B cell (primary cell): ENCODE results near the gene ZNF184. TPM values are rescaled to one million over a fixed set of nuclear protein-coding genes. Genes with fewer than 3 reads are reported as not detected.

ENCODE experiments used
- ATAC-seq: fragments of 200-7000 bp; cut with Tn5 transposase; one replicate; pipeline ENCODE4 v1.10.0; 2021; ENCODE audit warnings: low read depth, mild to moderate bottlenecking, moderate number of reproducible peaks, moderate library complexity
- CTCF ChIA-PET: fragments of 350-600 bp; sonication (Branson Sonifier 250); formaldehyde crosslinking; loops from one replicate; lab custom pipeline; 2021; ENCODE audit warnings: antibody characterized with exemption, inconsistent platforms; lab: Charles Lee
- POLR2A ChIA-PET: fragments of 350-600 bp; sonication (Branson Sonifier 250); formaldehyde crosslinking; loops from one replicate; lab custom pipeline; 2021; ENCODE audit warnings: antibody characterized with exemption; lab: Charles Lee
- DNase-seq: peaks from one replicate; pipeline ENCODE4 v3.0.0; 2013
- H2AFZ ChIP-seq: 2 replicates; pipeline ENCODE4 v1.6.1; 2012; ENCODE audit warnings: mild to moderate bottlenecking, low read depth, low read length; ENCODE audit not compliant: insufficient read depth, poor library complexity, severe bottlenecking
- H3K27ac ChIP-seq, 2 donors: 1 replicate in 1 of 2; 2 replicates in 1 of 2; pipeline ENCODE4 v1.5.1; 2012 to 2013; ENCODE audit warnings: low read length in 2 of 2, mild to moderate bottlenecking in 2 of 2, moderate library complexity in 1 of 2
- H3K27me3 ChIP-seq, 4 experiments: fragments of 200-600 bp in 1 of 4; sonication (generic) in 1 of 4; replicated peaks in 1 of 4; 1 replicate in 2 of 4; 2 replicates in 2 of 4; pipeline versions ENCODE4 v1.6.1 to v1.7.0; 2013 to 2016; ENCODE audit warnings: low read length in 3 of 4, mild to moderate bottlenecking in 2 of 4, mixed read lengths in 1 of 4, moderate library complexity in 1 of 4; ENCODE audit not compliant: insufficient read depth in 4 of 4, control insufficient read depth in 3 of 4; ENCODE audit errors: control extremely low read depth in 1 of 4
- H3K36me3 ChIP-seq, 2 experiments: replicated peaks in 1 of 2; 1 replicate in 1 of 2; 2 replicates in 1 of 2; pipeline versions ENCODE4 v1.6.1 to v1.7.1; 2013; ENCODE audit warnings: low read length in 1 of 2; ENCODE audit not compliant: insufficient read depth in 2 of 2, control insufficient read depth in 1 of 2; ENCODE audit errors: control extremely low read depth in 1 of 2, extremely low read depth in 1 of 2
- H3K4me1 ChIP-seq, 2 donors: fragments of 200-600 bp in 1 of 2; sonication (generic) in 1 of 2; 1 replicate in 1 of 2; 2 replicates in 1 of 2; pipeline versions ENCODE4 v1.5.1 to v1.6.1; 2013 to 2017; ENCODE audit warnings: low read length in 2 of 2; ENCODE audit not compliant: control insufficient read depth in 2 of 2, insufficient read depth in 2 of 2
- H3K4me2 ChIP-seq: replicated peaks from 2 replicates; pipeline ENCODE3; 2012; ENCODE audit warnings: mild to moderate bottlenecking, low read depth, low read length; ENCODE audit not compliant: poor library complexity, severe bottlenecking
- H3K4me3 ChIP-seq, 5 experiments: fragments of 200-600 bp in 1 of 5; sonication (generic) in 1 of 5; 1 replicate in 3 of 5; 2 replicates in 2 of 5; pipeline versions ENCODE4 v1.5.1 to v1.7.0; 2011 to 2016; ENCODE audit warnings: low read length in 4 of 5, mild to moderate bottlenecking in 4 of 5, low read depth in 2 of 5, control low read depth in 1 of 5, moderate library complexity in 1 of 5; ENCODE audit not compliant: insufficient read depth in 1 of 5; ENCODE audit errors: control extremely low read depth in 1 of 5, extremely low read depth in 1 of 5
- H3K79me2 ChIP-seq: fragments of 200-600 bp; sonication (generic); one replicate; pipeline ENCODE4 v1.6.0; 2016; ENCODE audit warnings: low read length; ENCODE audit not compliant: control insufficient read depth, insufficient read depth
- H3K9ac ChIP-seq: fragments of 200-600 bp; sonication (generic); 2 replicates; pipeline ENCODE4 v1.6.1; 2017; ENCODE audit warnings: mild to moderate bottlenecking, low read length, moderate library complexity
- H3K9me3 ChIP-seq, 3 donors: one replicate each; pipeline versions ENCODE4 v1.6.1 to v1.7.1; 2013; ENCODE audit warnings: low read length in 2 of 3; ENCODE audit not compliant: control insufficient read depth in 2 of 3, insufficient read depth in 1 of 3; ENCODE audit errors: control extremely low read depth in 1 of 3
- H4K20me1 ChIP-seq: 2 replicates; pipeline ENCODE4 v1.6.0; 2012; ENCODE audit warnings: mild to moderate bottlenecking, low read length; ENCODE audit not compliant: insufficient read depth, control insufficient read depth, poor library complexity, severe bottlenecking
- H3K27ac Mint-ChIP-seq: one replicate; pipeline ENCODE4 v1.8.0; 2021; ENCODE audit warnings: mixed read lengths
- H3K27me3 Mint-ChIP-seq: one replicate; pipeline ENCODE4 v1.8.0; 2021; ENCODE audit warnings: mixed read lengths
- H3K4me1 Mint-ChIP-seq: one replicate; pipeline ENCODE4 v1.8.0; 2021; ENCODE audit warnings: mixed read lengths
- H3K4me3 Mint-ChIP-seq: one replicate; pipeline ENCODE4 v1.8.0; 2021; ENCODE audit warnings: mixed read lengths
- H3K9me3 Mint-ChIP-seq: one replicate; pipeline ENCODE4 v1.8.0; 2022; ENCODE audit warnings: mixed read lengths; ENCODE audit not compliant: insufficient read depth
- CTCF ChIP-seq: fragments of 200-600 bp; IDR thresholded peaks from one replicate; pipeline ENCODE4 v1.8.0; 2022; ENCODE audit warnings: antibody characterized with exemption, mild to moderate bottlenecking
- EZH2 ChIP-seq: IDR thresholded peaks from 2 replicates; pipeline ENCODE4 v1.6.1; 2012; ENCODE audit warnings: borderline replicate concordance, low read depth, mild to moderate bottlenecking, moderate library complexity, low read length; ENCODE audit not compliant: insufficient read depth, poor library complexity, severe bottlenecking
- WGBS: methylation state at CpG from one replicate; pipeline ENCODE4 v1.1.5; 2013; ENCODE audit warnings: missing lambda C conversion rate; ENCODE audit not compliant: insufficient coverage; 5-methylcytosine and 5-hydroxymethylcytosine counted together
- intact Hi-C: fragments of 100-400 bp; cut with micrococcal nuclease; formaldehyde crosslinking; loops from one replicate; pipeline ENCODE4 v1.10.0; 2022
- polyA plus RNA-seq: library from polyadenylated mRNA; depleted of rRNA; stranded (reverse); fragments of >200 nt; gene quantifications from 2 replicates; pipeline ENCODE4 v1.2.3, GENCODE V29; 2012
- total RNA-seq, 2 donors: library from RNA; stranded (reverse); fragments of 120-200 nt in 1 of 2; gene quantifications; 1 replicate in 1 of 2; 2 replicates in 1 of 2; pipeline versions ENCODE4 v1.2.3 to v1.2.4, GENCODE V29; 2013 to 2022

Gene ZNF184
- total and polyA plus RNA-seq, 2 donors (not counting 1 experiment from before 2014, with no cell fraction given), result 3.7 to 11.8 TPM

DNA sequence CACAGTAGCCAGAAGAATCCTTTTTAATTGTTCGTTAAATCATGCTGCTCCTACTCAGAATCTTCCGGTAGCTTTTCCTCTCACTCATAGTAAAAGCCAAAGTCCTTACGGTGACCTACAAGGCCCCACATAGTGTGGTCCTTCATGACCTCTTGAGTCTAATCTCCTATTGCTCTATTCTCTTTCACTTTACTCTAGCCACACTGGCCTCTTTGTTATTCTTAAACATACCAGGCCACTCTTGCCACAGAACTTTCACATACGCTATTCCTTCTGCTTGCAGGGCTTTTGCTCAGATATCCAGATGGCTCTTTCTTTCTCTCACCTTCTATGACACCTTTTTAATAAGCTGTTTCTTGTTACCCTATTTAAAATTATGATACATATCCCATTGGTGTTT is 58.6 kb downstream of the ZNF184 start:
- POLR2A ChIA-PET, result no interaction called here
- no peak overlapping the region for H3K27ac Mint-ChIP-seq
- H3K9me3 ChIP-seq, result peaks cover 0 to 10% (median 0%) of the 10 kb centered on the region in 3 donors
- no peaks in the 10 kb centered on the region for H3K4me1 Mint-ChIP-seq
- H3K27me3 Mint-ChIP-seq, result no peaks in the 10 kb centered on the region
- intact Hi-C loops, result no loop called here
- H3K9me3 Mint-ChIP-seq, result no peaks in the 10 kb centered on the region
- no peaks in the 10 kb centered on the region for H4K20me1 ChIP-seq
- no peak overlapping the region for H3K4me2 ChIP-seq
- no peak for TF ChIP-seq CTCF
- no peak for TF ChIP-seq EZH2
- CTCF ChIA-PET, result interaction anchor here (1.5 kb wide), 1 partner anchor 18 kb away, joined by 4 read pairs; no protein-coding TSS in a partner anchor
- H3K9ac ChIP-seq, result no peak overlapping the region
- no peak overlapping the region for H3K4me3 Mint-ChIP-seq
- no peak overlapping the region for H2AFZ ChIP-seq
- H3K27ac ChIP-seq, result no peak overlapping the region
- no peak for DNase-seq
- 98% methylated on average over 4 of the region's 4 CpGs for WGBS
- H3K79me2 ChIP-seq, result no peaks in the 10 kb centered on the region
- no peaks in the 10 kb centered on the region for H3K27me3 ChIP-seq
- H3K4me1 ChIP-seq, result no peaks in the 10 kb centered on the region
- ATAC-seq, result no peak
- H3K4me3 ChIP-seq, result no peak overlapping the region
- no peaks in the 10 kb centered on the region for H3K36me3 ChIP-seq

DNA sequence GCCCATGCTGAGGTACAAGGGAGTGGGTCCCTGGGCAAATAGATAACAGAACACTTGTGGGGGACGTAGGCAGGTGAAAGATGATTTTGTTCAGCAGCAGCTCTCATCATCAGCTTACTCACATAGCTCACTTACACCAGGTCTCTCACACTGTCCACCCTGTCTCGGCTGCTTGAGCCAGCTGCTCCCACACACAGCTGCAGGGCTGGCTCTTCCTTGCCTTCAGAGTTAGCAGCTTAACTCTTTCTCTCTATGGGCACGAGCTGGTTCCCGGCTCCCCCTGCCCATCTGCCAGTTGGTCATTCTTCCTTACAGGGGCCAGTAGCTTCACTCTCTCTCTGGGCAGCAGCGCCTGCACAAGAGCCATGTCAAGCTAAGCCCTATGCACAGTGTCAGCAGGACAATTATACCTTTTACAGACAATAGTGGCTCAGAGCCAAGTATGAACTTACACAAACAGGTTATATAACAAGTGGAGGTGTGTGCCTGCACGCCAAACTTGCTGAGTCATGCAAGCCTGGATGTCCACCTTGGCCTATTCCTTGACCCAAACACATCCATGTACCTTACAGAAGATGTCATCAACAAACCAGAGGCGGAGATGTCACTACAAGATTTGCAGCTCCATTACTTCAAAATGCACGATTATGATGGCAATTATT is 65.6 kb downstream of the ZNF184 start:
- Histone ChIP-seq H3K36me3 (no peaks in the 10 kb centered on the region), H3K4me2 (no peak overlapping the region), H3K27ac (no peak overlapping the region), H2AFZ (no peak overlapping the region), H3K79me2 (no peaks in the 10 kb centered on the region), H3K9ac (no peak overlapping the region), H4K20me1 (no peaks in the 10 kb centered on the region), H3K27me3 (no peaks in the 10 kb centered on the region), H3K4me1 (no peaks in the 10 kb centered on the region), H3K4me3 (no peak overlapping the region), H3K9me3 (peaks cover 4 to 18% (median 5%) of the 10 kb centered on the region in 3 donors)
- CTCF ChIA-PET, result no interaction called here
- POLR2A ChIA-PET, result no interaction called here
- 93% methylated on average over 4 of the region's 8 CpGs for WGBS
- DNase-seq (no peak), ATAC-seq (no peak)
- H3K4me1 Mint-ChIP-seq, result no peaks in the 10 kb centered on the region
- TF ChIP-seq EZH2, result no peak
- TF ChIP-seq CTCF, result no peak
- no peak overlapping the region for H3K4me3 Mint-ChIP-seq
- intact Hi-C loops, result no loop called here
- H3K27me3 Mint-ChIP-seq, result no peaks in the 10 kb centered on the region
- peaks cover 4% of the 10 kb centered on the region for H3K9me3 Mint-ChIP-seq
- H3K27ac Mint-ChIP-seq, result no peak overlapping the region
